Measurements from ENCODE around the gene SPAG9. TPM values are rescaled to one million over a fixed set of nuclear protein-coding genes. Genes with fewer than 3 reads are reported as not detected.

Gene SPAG9, protein sequence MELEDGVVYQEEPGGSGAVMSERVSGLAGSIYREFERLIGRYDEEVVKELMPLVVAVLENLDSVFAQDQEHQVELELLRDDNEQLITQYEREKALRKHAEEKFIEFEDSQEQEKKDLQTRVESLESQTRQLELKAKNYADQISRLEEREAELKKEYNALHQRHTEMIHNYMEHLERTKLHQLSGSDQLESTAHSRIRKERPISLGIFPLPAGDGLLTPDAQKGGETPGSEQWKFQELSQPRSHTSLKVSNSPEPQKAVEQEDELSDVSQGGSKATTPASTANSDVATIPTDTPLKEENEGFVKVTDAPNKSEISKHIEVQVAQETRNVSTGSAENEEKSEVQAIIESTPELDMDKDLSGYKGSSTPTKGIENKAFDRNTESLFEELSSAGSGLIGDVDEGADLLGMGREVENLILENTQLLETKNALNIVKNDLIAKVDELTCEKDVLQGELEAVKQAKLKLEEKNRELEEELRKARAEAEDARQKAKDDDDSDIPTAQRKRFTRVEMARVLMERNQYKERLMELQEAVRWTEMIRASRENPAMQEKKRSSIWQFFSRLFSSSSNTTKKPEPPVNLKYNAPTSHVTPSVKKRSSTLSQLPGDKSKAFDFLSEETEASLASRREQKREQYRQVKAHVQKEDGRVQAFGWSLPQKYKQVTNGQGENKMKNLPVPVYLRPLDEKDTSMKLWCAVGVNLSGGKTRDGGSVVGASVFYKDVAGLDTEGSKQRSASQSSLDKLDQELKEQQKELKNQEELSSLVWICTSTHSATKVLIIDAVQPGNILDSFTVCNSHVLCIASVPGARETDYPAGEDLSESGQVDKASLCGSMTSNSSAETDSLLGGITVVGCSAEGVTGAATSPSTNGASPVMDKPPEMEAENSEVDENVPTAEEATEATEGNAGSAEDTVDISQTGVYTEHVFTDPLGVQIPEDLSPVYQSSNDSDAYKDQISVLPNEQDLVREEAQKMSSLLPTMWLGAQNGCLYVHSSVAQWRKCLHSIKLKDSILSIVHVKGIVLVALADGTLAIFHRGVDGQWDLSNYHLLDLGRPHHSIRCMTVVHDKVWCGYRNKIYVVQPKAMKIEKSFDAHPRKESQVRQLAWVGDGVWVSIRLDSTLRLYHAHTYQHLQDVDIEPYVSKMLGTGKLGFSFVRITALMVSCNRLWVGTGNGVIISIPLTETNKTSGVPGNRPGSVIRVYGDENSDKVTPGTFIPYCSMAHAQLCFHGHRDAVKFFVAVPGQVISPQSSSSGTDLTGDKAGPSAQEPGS (N-terminal part only)
- 144 TPM for total RNA-seq (2021; ENCODE audit: unreplicated experiment)
- polyA plus RNA-seq (2012; ENCODE audit: insufficient read length): 55.3 TPM
- Bru-seq, nascent RNA: percentile 93 among the genes with signal in this experiment
- percentile 87 among the genes with signal in this experiment for BruChase-seq, experiment 1, labeled RNA remaining after a 2-hour chase
- percentile 93 among the genes with signal in this experiment for BruChase-seq, experiment 2, labeled RNA remaining after a 6-hour chase
- long read RNA-seq, full-length matches to known transcripts: 67 of 233 reads
- long read RNA-seq, partial matches to known transcripts: 56 of 233 reads
- long read RNA-seq, other reads (novel, unspliced or antisense): 110 of 233 reads

DNA sequence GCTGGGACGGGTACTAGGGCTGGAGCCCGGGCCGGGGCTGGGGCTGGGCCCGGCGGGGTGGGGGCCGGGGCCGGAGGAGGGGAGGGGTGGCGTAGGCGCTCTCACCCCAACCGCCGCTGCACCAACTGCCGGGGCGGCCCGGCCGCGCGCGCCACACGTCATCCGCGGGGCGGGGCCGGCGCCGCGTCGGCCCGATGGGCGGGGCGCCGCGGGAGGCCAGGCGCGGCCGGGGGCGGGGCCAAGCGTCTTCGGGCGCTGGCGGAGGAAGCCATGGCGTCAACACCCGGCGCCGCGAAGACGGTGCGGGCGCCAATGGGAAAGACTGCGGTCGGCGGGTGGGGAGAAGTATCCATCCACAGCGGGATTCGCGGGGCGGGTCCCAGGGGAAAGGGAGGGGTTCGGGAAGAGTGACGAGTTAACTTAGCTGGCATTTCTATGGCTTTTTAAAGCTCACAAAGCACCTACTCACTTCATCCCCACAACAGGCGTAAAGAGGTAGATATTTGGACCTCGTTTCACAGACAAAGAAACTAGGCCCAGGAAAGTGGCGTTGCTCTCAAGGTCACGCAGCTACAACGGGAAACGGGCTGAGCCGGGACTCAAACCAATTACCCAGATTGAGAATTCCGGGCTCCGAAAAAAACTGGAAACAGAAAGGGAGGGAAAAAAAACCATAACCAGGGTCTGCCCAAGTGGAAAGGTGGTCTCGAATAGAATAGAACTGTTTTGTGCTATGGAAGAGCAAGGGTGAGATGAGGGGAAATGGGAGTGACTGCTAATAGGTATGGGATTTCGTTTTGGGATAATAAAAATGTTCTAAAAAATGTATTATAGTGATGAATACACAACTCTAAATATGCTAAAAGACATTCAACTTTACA lies at the start of gene SPAG9:
Gene SPAG9, minus strand, starts transcription at position 130 of the 881 bp plus-strand sequence. CDS start 212 bp downstream, outside the sequence.
- ATAC-seq: peak; percentile 90
- ChIA-PET POLR2A (interaction anchor here (0.6 to 1.6 kb wide), 5 partner anchors 10 to 320 kb away, joined by 3 to 14 read pairs (median 5); partner anchors contain the start of gene NME1), CTCF (interaction anchor here (0.7 to 1.5 kb wide), 2 partner anchors 32 to 116 kb away, joined by 3 to 18 read pairs; partner anchors contain the start of gene NME1)
- Histone ChIP-seq H3K27ac (ENCODE audit: low read length) (peak within 1 kb of the TSS; percentile 97), H3K36me3 (ENCODE audit: control insufficient read depth, insufficient read depth, low read length) (peaks cover 7% of the 10 kb centered on the region; the same call in 1 of the 2 replicates), H3K9me3 (ENCODE audit: control insufficient read depth, insufficient read depth, low read depth, low read length) (no peaks in the 10 kb centered on the region), H3K4me3 (ENCODE audit: low read depth in 2 of 2, low read length in 2 of 2) (peak within 1 kb of the TSS; percentile 84 to 92), H3K4me1 (ENCODE audit: control insufficient read depth, insufficient read depth, low read length) (peaks cover 27% of the 10 kb centered on the region), H3K27me3 (ENCODE audit: control insufficient read depth, insufficient read depth, low read length) (no peaks in the 10 kb centered on the region)
- TSS peak; percentile 98 for BruUV-seq (replicated peaks)
- in situ Hi-C loops (cut with HindIII; ENCODE audit: low pct_unique_long_range_greater_than_20kb, low sequenced_read_pairs): no loop called here
- peak; percentile 76 for DNase-seq (ENCODE audit: low read depth, low spot score)
- intact Hi-C loops (cut with micrococcal nuclease; ENCODE audit: unreplicated experiment): no loop called here
- TF ChIP-seq TCF7L2 (IDR thresholded peaks at IDR 0.05; ENCODE audit: low read depth, low read length) (no peak), POLR2AphosphoS5 (IDR thresholded peaks at IDR 0.05; ENCODE audit: low read depth, low read length) (peak; percentile 34; the same call in 1 of the 2 replicates), SIN3A (IDR thresholded peaks at IDR 0.05; ENCODE audit: borderline replicate concordance, insufficient read depth, low read depth, low read length) (no peak)
- TF ChIP-seq, protein P1, sequence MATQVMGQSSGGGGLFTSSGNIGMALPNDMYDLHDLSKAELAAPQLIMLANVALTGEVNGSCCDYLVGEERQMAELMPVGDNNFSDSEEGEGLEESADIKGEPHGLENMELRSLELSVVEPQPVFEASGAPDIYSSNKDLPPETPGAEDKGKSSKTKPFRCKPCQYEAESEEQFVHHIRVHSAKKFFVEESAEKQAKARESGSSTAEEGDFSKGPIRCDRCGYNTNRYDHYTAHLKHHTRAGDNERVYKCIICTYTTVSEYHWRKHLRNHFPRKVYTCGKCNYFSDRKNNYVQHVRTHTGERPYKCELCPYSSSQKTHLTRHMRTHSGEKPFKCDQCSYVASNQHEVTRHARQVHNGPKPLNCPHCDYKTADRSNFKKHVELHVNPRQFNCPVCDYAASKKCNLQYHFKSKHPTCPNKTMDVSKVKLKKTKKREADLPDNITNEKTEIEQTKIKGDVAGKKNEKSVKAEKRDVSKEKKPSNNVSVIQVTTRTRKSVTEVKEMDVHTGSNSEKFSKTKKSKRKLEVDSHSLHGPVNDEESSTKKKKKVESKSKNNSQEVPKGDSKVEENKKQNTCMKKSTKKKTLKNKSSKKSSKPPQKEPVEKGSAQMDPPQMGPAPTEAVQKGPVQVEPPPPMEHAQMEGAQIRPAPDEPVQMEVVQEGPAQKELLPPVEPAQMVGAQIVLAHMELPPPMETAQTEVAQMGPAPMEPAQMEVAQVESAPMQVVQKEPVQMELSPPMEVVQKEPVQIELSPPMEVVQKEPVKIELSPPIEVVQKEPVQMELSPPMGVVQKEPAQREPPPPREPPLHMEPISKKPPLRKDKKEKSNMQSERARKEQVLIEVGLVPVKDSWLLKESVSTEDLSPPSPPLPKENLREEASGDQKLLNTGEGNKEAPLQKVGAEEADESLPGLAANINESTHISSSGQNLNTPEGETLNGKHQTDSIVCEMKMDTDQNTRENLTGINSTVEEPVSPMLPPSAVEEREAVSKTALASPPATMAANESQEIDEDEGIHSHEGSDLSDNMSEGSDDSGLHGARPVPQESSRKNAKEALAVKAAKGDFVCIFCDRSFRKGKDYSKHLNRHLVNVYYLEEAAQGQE (IDR thresholded peaks at IDR 0.05; ENCODE audit: insufficient read depth in 1 of 2, low read depth in 2 of 2, low read length in 1 of 2): 0 out of 4 replicates have a peak, but pooled peaks of 1 of the 2 experiments have one; percentile 11

DNA sequence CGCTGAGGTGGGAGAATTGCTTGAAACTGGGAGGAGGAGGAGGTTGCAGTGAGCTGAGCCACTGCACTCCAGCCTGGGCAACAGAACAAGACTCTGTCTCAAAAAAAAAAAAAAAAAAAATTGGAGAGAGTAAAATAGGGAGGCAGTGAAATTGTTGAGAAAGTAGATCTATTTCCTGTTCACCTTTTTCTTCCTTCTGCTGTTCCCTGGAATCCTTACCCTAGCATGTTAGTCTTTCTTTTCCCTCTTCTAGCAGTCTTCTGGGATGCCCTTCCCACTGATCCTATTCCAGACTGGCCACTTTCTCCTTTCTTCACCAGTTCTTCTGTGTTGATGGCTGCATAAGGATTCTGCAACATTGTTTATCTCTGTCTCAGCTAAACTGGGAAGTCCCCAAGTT lies 48.7 kb upstream of the SPAG9 start:
- no peak for TF ChIP-seq POLR2AphosphoS5 (IDR thresholded peaks at IDR 0.05; ENCODE audit: low read depth, low read length)
- no peak for TF ChIP-seq SIN3A (IDR thresholded peaks at IDR 0.05; ENCODE audit: borderline replicate concordance, insufficient read depth, low read depth, low read length)
- no peak overlapping the region for H3K27ac ChIP-seq (ENCODE audit: low read length)
- DNase-seq (ENCODE audit: low read depth, low spot score) (no peak), ATAC-seq (no peak)
- peaks cover 11% of the 10 kb centered on the region for H3K4me1 ChIP-seq (ENCODE audit: control insufficient read depth, insufficient read depth, low read length)
- intact Hi-C loops (cut with micrococcal nuclease; ENCODE audit: unreplicated experiment): no loop called here
- POLR2A ChIA-PET: no interaction called here
- BruUV-seq (replicated peaks): no TSS peak
- H3K27me3 ChIP-seq (ENCODE audit: control insufficient read depth, insufficient read depth, low read length): no peaks in the 10 kb centered on the region
- H3K4me3 ChIP-seq (ENCODE audit: low read depth in 2 of 2, low read length in 2 of 2): no peak overlapping the region
- in situ Hi-C loops (cut with HindIII; ENCODE audit: low pct_unique_long_range_greater_than_20kb, low sequenced_read_pairs): no loop called here
- CTCF ChIA-PET: no interaction called here
- H3K9me3 ChIP-seq (ENCODE audit: control insufficient read depth, insufficient read depth, low read depth, low read length): no peaks in the 10 kb centered on the region
- peaks cover 15% of the 10 kb centered on the region for H3K36me3 ChIP-seq (ENCODE audit: control insufficient read depth, insufficient read depth, low read length)

Measured in Panc1 (cell line).